ENCODE data around the gene PARP4.
"Not testable (repeated sequence)": the region's sequence is repeated elsewhere in the genome, so short reads cannot be mapped to it uniquely, and the experiment has no call there.

Gene PARP4

GRCh38 chr13:24371273-24371672 is 141.3 kb downstream of the PARP4 start:
- H3K36me3 ChIP-seq (ENCODE audit: control insufficient read depth, insufficient read depth, low read length); H3K27ac ChIP-seq (ENCODE audit: low read length); H3K4me3 ChIP-seq (ENCODE audit: low read length); H3K4me1 ChIP-seq (ENCODE audit: control insufficient read depth, insufficient read depth, low read length); H3K27me3 ChIP-seq (ENCODE audit: control insufficient read depth, insufficient read depth, low read length); DNase-seq (ENCODE audit: low read depth, low spot score); H3K9me3 ChIP-seq (ENCODE audit: control insufficient read depth, insufficient read depth, low read length): not testable (repeated sequence)
- WGBS (ENCODE audit: insufficient coverage, insufficient read length), result no CpG with 5 or more reads among the region's 9 CpGs
